Measurements from ENCODE around the gene AKAP12. TPM values are rescaled to one million over a fixed set of nuclear protein-coding genes. Genes with fewer than 3 reads are reported as not detected.

The AKAP12 gene
- polyA plus RNA-seq, 3 donors from 2014 or later, result 0.19 to 0.21 TPM; not detected in 1

DNA sequence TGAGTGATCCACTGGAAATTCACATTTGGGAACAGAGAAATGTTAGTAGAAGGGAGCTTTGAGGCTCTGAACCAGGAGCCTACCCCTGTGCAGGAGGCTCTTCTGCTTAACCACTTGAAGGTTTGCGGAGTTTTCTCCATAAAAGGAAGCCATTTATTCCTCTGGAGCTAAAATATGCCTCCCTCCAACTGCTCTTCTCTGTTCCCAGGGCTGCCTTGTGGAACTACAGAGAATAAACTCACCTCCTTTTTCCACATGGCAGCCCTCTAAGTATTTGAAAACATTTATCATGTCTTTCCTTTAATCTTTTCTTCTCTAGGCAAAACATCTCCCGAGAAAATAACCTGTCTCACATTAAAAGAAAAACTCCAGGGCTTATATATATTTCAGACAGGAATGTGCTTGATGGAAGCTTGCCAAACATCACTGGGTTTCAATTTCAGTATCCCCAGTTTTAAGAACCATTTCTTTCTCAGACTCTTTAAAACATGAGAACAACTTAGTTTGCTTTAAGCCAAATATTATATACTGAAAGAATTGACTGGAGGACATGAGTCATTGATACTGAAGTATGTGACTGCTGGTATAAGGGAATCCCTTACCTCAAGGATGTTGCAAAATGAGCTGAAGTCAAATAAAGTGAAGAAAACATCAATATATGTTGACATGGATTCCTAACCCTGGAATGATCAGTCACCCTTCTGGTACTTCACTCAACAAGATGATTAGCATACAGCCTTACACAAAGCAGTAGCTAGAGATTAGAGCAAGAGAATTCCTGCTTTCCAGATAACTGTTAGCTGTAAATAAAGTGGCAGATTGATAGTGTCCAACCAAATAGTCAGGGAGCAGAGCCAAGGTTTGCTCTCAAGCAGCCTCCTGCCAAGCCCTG is 77.6 kb downstream of the AKAP12 start:
- Mint-ChIP-seq H3K9me3 (peaks cover 0 to 4% (median 0%) of the 10 kb centered on the region in 6 donors), H3K27ac (no peak overlapping the region), H3K27me3 (ENCODE audit: low read depth in 3 of 3) (peaks cover 0 to 6% (median 6%) of the 10 kb centered on the region in 3 donors), H3K4me3 (no peak overlapping the region), H3K36me3 (peaks cover 0 to 4% (median 0%) of the 10 kb centered on the region in 3 donors), H3K4me1 (no peaks in the 10 kb centered on the region)
- DNase-seq, result no peak

DNA sequence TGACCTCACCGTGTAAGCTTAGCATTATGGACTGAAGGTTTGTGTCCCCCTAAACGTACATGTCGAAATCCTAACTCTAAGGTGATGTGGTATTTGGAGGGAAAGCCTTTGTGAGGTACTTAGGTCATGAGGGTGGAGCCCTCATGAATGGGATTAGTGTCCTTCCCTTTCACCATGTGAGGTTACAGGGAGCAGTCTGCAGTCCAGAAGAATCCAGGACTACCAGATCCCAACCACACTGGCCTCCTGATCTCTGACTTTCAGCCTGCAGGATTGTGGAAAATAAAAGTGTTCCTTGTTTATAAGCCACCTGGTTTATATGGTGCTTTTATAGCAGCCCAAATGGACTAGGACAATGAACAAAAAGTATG is 78.2 kb downstream of the AKAP12 start:
- no peak for DNase-seq
- H3K36me3 Mint-ChIP-seq, result peaks cover 0 to 4% (median 0%) of the 10 kb centered on the region in 3 donors
- peaks cover 0 to 4% (median 0%) of the 10 kb centered on the region in 6 donors for H3K9me3 Mint-ChIP-seq
- H3K27ac Mint-ChIP-seq, result no peak overlapping the region
- no peak overlapping the region for H3K4me3 Mint-ChIP-seq
- H3K27me3 Mint-ChIP-seq (ENCODE audit: low read depth in 3 of 3), result peaks cover 2 to 6% (median 6%) of the 10 kb centered on the region in 3 donors
- H3K4me1 Mint-ChIP-seq, result no peaks in the 10 kb centered on the region

DNA sequence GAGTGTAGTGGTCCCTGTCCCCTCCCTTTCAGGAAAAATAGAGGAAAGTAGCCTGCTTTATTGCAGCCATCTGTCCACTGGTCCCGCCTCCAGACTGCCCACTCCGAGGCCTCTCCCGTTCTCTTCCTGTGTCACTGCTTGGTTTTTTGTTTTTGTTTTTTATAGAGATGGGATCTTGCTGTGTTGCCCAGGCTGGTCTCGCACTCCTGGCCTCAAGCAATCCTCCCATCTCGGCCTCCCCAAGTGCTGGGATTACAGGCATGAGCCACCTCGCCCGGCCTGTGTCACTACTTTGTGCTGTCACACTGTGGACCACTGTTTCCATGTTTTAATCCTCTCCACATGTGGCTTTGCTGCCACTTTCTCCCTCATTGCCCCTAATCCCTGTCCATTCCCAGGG is 80.4 kb downstream of the AKAP12 start:
- Mint-ChIP-seq H3K4me3 (no peak overlapping the region), H3K9me3 (peaks cover 0 to 4% (median 0%) of the 10 kb centered on the region in 6 donors), H3K4me1 (peaks cover 10 to 17% of the 10 kb centered on the region in 2 donors), H3K27ac (no peak overlapping the region), H3K36me3 (peaks cover 0 to 4% (median 0%) of the 10 kb centered on the region in 3 donors), H3K27me3 (ENCODE audit: low read depth in 3 of 3) (peaks cover 8 to 16% (median 11%) of the 10 kb centered on the region in 3 donors)
- no peak for DNase-seq

DNA sequence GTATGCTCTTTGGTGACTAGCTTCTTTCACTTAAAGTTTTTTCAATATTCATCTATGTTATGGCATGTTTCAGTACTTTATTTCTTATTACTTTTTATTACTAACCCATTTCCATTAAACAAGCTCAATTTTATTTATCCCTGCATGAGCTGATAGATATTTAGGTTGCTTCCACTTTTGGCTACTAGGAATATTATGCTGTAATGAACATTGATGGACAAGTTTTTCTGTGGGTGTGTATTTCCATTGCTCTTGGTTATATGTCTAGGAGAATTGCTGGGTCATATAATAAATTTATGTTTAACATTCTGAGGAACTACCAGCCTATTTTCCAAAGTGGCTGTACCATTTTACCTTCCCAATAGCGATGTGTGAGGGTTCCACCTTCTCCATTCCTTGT is 81.7 kb downstream of the AKAP12 start:
- Mint-ChIP-seq H3K27ac (no peak overlapping the region), H3K9me3 (no peaks in the 10 kb centered on the region), H3K4me3 (no peak overlapping the region), H3K4me1 (peaks cover 20 to 30% of the 10 kb centered on the region in 2 donors), H3K27me3 (ENCODE audit: low read depth in 3 of 3) (peaks cover 15 to 22% (median 16%) of the 10 kb centered on the region in 3 donors), H3K36me3 (no peaks in the 10 kb centered on the region)
- no peak for DNase-seq

DNA sequence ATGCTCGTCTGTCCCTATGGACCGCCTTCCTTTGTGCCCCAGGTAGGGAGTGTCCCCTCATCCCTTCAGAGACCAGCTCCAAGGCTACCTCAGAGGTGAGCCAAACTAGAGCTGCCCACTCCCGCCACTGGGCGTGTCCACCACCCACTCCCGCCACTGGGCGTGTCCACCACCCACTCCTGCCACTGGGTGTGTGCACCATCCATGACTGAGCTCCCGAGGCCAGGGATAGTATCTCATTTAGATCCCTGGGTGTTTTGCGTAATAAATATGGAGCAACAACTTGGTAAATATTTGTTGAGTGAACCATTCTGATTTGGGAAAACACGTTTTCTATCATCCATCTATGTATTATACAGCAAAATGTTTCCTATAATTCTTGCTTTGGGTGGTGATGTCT is 82.8 kb downstream of the AKAP12 start:
- no peak for DNase-seq
- no peak overlapping the region for H3K4me3 Mint-ChIP-seq
- H3K27ac Mint-ChIP-seq, result no peak overlapping the region
- peaks cover 20 to 32% of the 10 kb centered on the region in 2 donors for H3K4me1 Mint-ChIP-seq
- H3K36me3 Mint-ChIP-seq, result no peaks in the 10 kb centered on the region
- H3K27me3 Mint-ChIP-seq (ENCODE audit: low read depth in 3 of 3), result peaks cover 16 to 29% (median 19%) of the 10 kb centered on the region in 3 donors
- H3K9me3 Mint-ChIP-seq, result no peaks in the 10 kb centered on the region

DNA sequence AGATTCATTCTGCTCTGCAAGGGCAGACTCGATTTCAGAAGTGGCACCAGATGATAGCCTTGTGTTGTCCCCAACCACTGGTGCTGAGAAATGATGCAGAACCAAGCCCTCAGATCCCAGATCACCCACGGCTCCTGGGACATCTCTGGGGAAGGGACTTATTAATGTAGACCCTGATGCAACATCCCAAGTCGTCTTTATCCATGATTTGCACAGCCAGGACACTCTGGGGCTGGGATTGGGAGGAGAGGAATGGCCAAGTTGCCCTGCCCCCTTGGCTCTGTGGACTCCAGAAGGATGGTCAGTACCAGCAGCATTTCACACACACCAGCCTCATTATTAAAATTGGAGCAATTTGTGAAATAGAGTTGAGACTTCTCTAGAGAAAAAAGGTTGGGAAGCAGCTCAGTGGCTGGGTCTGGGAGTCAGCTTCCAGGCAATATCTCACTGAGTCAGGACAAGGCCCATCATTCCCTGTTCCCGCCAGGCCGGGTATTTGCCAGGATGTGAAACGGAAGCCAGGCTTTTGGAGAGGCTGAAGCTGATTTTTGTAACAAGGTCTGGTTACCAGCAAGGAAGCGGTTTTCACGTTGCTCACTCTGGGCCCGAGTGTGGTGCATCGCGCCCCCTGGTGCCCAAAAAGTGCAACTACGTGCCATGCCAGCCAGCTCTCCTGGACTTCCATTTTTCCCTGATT is 84.2 kb downstream of the AKAP12 start:
- DNase-seq, result peak; percentile 58 to 68 (median 63)
- Mint-ChIP-seq H3K27me3 (ENCODE audit: low read depth in 3 of 3) (peaks cover 16 to 35% (median 21%) of the 10 kb centered on the region in 3 donors), H3K9me3 (no peaks in the 10 kb centered on the region), H3K4me1 (peaks cover 20 to 32% of the 10 kb centered on the region in 2 donors), H3K27ac (no peak overlapping the region), H3K36me3 (no peaks in the 10 kb centered on the region), H3K4me3 (peak overlapping the region in 3 of 5 donors; percentile 44 to 78 (median 64))

DNA sequence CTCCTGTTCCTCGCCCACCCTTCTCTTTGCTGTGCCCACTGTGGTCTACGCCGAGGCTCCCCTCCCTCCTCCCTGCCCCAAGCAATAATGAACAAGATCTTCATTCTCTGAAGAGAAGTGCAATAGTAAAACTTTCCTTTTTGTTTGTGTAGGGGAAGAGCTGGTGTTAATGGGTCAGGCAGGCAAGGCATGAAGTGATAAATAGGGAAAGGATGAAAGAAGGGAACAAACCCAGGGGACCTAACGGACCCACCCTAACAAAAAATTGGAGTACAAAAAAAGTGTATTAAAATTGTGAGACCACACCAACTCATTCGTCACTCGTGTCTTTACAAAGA is 84.7 kb downstream of the AKAP12 start:
- Mint-ChIP-seq H3K27ac (no peak overlapping the region), H3K4me3 (peak overlapping the region in 3 of 5 donors; percentile 44 to 78 (median 64)), H3K27me3 (ENCODE audit: low read depth in 3 of 3) (peaks cover 15 to 39% (median 23%) of the 10 kb centered on the region in 3 donors), H3K9me3 (no peaks in the 10 kb centered on the region), H3K36me3 (no peaks in the 10 kb centered on the region), H3K4me1 (peaks cover 20 to 32% of the 10 kb centered on the region in 2 donors)
- DNase-seq, result no peak

DNA sequence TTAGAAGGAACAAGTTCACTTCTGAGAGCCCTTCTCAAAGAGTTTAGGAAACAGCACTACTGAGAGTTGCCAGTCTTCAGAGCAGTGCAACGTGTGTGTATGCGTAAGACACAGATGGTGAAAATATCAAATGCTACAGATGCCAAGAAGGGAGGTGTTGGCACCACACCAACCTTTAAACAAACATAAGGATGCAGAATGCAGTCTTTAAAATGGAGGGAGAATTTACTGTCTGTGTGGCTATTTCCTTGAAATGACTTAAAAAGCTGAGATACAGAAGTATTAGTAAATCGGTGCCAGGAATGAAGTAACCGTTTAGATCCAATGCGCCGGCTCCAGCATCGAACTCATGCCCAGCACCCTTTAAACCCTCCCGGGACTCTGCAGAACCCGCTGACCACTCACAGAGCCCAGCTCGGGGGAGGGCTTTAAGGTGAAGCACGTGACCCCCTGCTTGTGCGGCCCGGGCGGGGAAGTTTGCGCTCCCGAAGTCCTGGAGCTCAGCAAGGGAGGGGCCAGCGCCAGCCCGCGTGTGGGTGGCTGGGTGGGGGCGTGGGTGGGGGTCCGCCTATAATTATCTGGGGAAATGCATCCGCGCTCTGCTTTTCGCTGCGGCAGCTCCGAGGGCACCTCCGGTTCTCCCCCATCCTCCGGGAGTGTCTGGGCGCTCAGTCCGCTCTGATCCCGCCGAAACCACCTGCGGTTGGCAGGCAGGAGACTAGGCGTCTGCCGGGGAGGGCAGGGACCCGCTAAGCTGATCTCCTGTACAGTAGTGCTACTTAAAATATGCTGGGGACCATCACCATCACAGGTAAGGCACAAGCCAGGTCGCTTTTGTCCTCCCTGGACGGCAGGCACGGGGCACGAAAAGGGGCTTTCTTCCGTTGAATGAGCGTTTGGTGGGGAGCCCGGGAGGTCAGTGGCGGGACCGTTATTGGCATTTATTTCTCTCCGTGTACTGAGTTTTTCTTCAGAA is 85.6 kb downstream of the AKAP12 start:
- peaks cover 13 to 39% (median 19%) of the 10 kb centered on the region in 3 donors for H3K27me3 Mint-ChIP-seq (ENCODE audit: low read depth in 3 of 3)
- peaks cover 20 to 32% of the 10 kb centered on the region in 2 donors for H3K4me1 Mint-ChIP-seq
- H3K9me3 Mint-ChIP-seq, result no peaks in the 10 kb centered on the region
- H3K27ac Mint-ChIP-seq, result no peak overlapping the region
- no peak for DNase-seq
- no peaks in the 10 kb centered on the region for H3K36me3 Mint-ChIP-seq
- peak overlapping the region; percentile 53 to 80 (median 78) for H3K4me3 Mint-ChIP-seq

DNA sequence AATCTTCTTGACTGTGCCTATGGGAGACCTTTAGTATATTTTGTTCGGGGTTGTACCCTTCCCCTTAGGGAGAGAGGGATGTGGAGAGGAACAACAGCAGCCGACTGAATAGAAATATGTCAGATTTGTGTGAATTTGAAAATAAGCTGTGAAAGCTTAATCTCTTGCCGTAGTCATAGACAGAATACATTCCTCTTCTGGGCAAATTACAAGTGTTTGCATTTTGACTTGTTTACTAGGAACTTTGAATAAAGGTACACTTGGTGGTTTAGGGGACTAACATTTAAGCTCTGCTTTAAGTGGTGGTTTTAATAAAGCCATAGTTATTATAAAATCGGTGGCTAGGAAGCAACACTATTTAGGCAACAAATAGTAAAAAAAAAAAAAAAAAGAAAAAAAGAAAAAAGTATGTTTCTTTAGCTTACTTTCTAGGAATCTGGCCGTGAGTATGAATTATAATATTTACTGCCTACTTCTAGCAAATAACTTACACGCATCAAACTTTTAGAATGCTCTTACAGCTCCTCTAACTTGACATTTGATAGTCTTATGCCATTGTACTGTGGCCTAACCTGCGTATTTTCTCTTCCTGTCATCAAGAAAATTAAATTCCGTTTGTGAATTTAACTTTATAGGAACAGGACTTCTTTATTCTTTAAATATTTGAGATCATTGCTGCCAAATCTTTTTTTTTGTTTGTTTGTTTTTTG is 86.5 kb downstream of the AKAP12 start:
- peaks cover 20 to 32% of the 10 kb centered on the region in 2 donors for H3K4me1 Mint-ChIP-seq
- no peak overlapping the region for H3K27ac Mint-ChIP-seq
- DNase-seq, result no peak
- H3K36me3 Mint-ChIP-seq, result no peaks in the 10 kb centered on the region
- H3K4me3 Mint-ChIP-seq, result peak overlapping the region; percentile 53 to 80 (median 78)
- peaks cover 12 to 39% (median 19%) of the 10 kb centered on the region in 3 donors for H3K27me3 Mint-ChIP-seq (ENCODE audit: low read depth in 3 of 3)
- no peaks in the 10 kb centered on the region for H3K9me3 Mint-ChIP-seq

DNA sequence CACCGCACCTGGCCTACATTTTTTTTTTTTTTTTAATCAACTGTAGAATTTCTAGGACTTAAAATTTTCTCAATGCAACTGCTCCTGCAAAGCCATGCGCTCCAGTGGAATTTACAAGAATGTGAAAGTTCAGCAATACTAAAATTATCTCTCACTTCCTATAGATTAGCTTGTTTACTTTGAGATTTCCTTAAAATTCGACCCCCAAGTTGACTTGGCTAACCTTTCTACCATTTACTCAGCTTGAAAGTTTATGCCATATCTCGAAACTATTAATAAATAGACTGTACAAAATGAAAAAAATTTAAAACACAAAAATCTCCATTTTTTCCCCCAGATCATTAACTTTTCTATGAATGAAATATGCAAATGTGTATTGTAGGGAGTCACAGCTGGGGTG is 87.3 kb downstream of the AKAP12 start:
- Mint-ChIP-seq H3K27me3 (ENCODE audit: low read depth in 3 of 3) (peaks cover 12 to 39% (median 19%) of the 10 kb centered on the region in 3 donors), H3K9me3 (no peaks in the 10 kb centered on the region), H3K4me1 (peaks cover 20 to 32% of the 10 kb centered on the region in 2 donors), H3K27ac (no peak overlapping the region), H3K4me3 (no peak overlapping the region), H3K36me3 (no peaks in the 10 kb centered on the region)
- no peak for DNase-seq

DNA sequence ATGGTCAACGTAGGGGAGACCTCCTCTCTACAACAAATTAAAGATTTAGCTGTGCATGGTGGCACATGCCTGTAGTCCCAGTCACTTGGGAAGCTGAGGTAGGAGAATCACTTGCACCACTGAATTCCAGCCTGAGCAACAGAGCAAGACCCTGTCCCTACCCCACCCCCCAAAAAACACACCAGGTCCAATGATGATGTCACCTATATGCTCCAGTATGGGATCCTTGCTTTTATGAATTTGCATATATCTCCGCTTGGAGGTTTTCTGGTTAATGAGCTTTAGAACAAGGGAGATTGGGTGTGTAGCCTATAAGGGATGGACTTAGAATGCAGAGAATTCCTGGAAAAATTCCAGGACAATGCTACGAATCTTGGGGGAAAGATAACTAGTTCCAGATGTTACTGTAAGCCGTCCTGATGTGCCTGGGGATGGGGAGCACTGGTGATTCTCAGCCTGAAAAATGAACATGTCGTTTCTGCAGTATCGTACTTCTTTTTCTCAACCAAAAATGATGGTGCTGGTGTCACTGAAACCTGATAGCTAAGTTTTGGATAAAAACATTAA is 90.4 kb downstream of the AKAP12 start:
- peaks cover 12 to 21% of the 10 kb centered on the region in 2 donors for H3K4me1 Mint-ChIP-seq
- no peak for DNase-seq
- no peaks in the 10 kb centered on the region for H3K9me3 Mint-ChIP-seq
- H3K27me3 Mint-ChIP-seq (ENCODE audit: low read depth in 3 of 3), result peaks cover 10 to 27% (median 15%) of the 10 kb centered on the region in 3 donors
- no peaks in the 10 kb centered on the region for H3K36me3 Mint-ChIP-seq
- no peak overlapping the region for H3K27ac Mint-ChIP-seq
- no peak overlapping the region for H3K4me3 Mint-ChIP-seq

DNA sequence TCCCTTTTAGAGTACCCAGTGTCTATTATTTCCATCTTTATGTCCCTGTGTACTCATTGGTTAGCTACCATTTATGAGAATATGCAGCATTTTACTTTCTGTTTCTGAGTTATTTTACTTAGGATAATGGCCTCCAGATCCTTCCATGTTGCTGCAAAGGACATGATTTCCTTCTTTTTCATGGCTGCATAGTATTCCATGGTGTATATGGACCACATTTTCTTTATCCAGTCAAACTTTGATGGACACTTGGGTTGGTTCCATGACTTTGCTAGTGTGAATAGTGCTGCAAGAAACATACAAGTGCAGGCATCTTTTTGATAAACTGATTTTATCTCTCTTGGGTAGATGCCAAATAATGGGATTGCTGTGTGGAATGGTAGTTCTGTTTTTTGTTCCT is 96.2 kb downstream of the AKAP12 start:
- Mint-ChIP-seq H3K36me3 (no peaks in the 10 kb centered on the region), H3K9me3 (no peaks in the 10 kb centered on the region), H3K4me1 (peaks cover 3 to 6% of the 10 kb centered on the region in 2 donors), H3K4me3 (no peak overlapping the region), H3K27ac (no peak overlapping the region), H3K27me3 (ENCODE audit: low read depth in 3 of 3) (peaks cover 0 to 4% (median 3%) of the 10 kb centered on the region in 3 donors)
- DNase-seq, result no peak

All from immature natural killer cell (primary cell).